GM19099 (cell line): ENCODE results near the gene KRTAP4-12.
"Not testable (repeated sequence)": the region's sequence is repeated elsewhere in the genome, so short reads cannot be mapped to it uniquely, and the experiment has no call there.

Source experiments
- POLR2A ChIP-seq: IDR thresholded peaks from 3 replicates; pipeline ENCODE4 v1.6.1; 2011; ENCODE audit warnings: low read depth; ENCODE audit not compliant: insufficient read length; ENCODE audit errors: extremely low read depth

The KRTAP4-12 gene

DNA sequence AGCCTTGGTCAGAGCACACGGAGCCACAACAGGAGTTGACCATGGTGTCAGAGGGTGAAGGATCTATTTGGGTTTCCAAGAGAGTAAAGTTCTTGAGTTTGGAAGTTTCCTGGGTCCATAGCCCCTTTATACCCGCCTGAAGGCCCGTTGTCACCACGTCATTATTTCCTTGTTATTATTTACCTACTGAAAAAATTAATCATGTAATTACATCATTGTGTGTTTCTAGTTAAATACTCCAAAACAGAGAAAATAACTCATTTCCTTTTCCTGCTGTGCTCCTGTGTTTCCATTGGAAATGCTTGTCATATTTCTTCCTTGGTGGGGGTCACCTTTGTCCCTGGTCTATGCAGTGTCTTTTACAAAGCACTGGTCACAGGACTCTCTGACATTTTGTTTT is 25.9 kb downstream of the KRTAP4-12 start, which contains the start of gene KRTAP4-8:
KRTAP4-8 (minus strand) TSS at position 101 of the 400 bp plus-strand sequence; CDS start at position 43, 58 bp downstream.
- no peak for TF ChIP-seq POLR2A

- no peak for TF ChIP-seq POLR2A
These were observed 27.9 kb downstream of the KRTAP4-12 start for GRCh38 chr17:41096055-41096454.

GRCh38 chr17:41084100-41084856 is 39.7 kb downstream of the KRTAP4-12 start, which contains the start of gene KRTAP4-7:
TSS of gene KRTAP4-7 (plus strand) at chr17:41084150. CDS start at chr17:41084207, 57 bp downstream.
- TF ChIP-seq POLR2A: not testable (repeated sequence)

- TF ChIP-seq POLR2A: no peak
These were observed 41.4 kb downstream of the KRTAP4-12 start for GRCh38 chr17:41082626-41083025.

- TF ChIP-seq POLR2A: no peak
These were observed 47.2 kb downstream of the KRTAP4-12 start for GRCh38 chr17:41076788-41077187.

GRCh38 chr17:41073676-41074075 is 50.3 kb downstream of the KRTAP4-12 start:
- no peak for TF ChIP-seq POLR2A
